Gastroesophageal sphincter (tissue), 2 donors: ENCODE results near the gene RAD51B.

Experiments used
- POLR2A ChIP-seq, 2 donors: fragments of 450-650 bp; IDR thresholded peaks; one replicate each; pipeline ENCODE4 v1.6.1; 2017; ENCODE audit warnings: antibody characterized with exemption in 2 of 2, mild to moderate bottlenecking in 2 of 2, moderate library complexity in 1 of 2
- POLR2AphosphoS5 ChIP-seq: sonication (generic); formaldehyde crosslinking; IDR thresholded peaks from one replicate; pipeline ENCODE4 v1.6.1; 2017; ENCODE audit warnings: antibody characterized with exemption

- TF ChIP-seq POLR2AphosphoS5 (no peak), POLR2A (IDR thresholded peaks at IDR 0.05) (no peak)
These were observed 413.7 kb downstream of the RAD51B start for GRCh38 chr14:68233101-68233784.
